ENCODE measurements around the gene NLRP10. TPM values are rescaled to one million over a fixed set of nuclear protein-coding genes. Genes with fewer than 3 reads are reported as not detected.
"Not testable (repeated sequence)": the region's sequence is repeated elsewhere in the genome, so short reads cannot be mapped to it uniquely, and the experiment has no call there.

Gene NLRP10
- total RNA-seq, 1 experiment from 2014 or later = not detected

DNA sequence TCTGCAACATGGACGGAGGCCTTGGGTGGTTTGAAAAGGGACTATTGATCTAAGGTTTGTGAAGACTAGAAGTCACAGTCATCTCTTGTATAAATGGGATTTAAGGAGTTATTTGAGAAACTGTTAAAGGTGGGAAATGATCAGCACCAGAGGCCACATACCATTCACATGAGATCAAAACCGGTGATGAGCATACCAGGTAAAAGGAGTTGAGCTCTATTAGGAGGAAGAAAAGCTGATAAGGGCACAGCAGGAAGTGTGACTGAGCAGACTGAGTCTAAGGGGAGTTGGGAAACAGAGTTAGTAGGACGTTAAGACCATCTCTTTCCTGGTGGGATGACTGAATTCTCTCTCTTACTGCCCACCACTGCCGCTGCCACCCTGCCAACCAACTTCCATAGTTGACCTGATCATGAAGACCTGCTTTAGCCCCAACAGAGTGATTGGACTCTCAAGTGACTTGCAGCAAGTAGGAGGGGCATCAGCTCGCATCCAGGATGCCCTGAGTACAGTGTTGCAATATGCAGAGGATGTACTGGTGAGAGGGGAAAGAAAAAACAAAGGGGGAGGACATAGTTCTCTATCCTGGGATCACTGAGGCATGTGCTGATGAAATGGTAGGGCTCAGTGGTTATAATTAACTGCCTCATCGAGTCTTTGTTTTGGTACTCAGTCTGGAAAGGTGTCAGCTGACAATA is 29.5 kb upstream of the NLRP10 start:
- no peak overlapping the region for H3K27ac ChIP-seq
- no peaks in the 10 kb centered on the region for H3K27me3 ChIP-seq (replicated peaks)
- DNase-seq (ENCODE audit: low read depth in 1 of 2, low spot score in 2 of 2) = no peak
- peaks cover 64% of the 10 kb centered on the region for H3K36me3 ChIP-seq
- H3K4me3 ChIP-seq = no peak overlapping the region
- H3K9me3 ChIP-seq (replicated peaks) = no peaks in the 10 kb centered on the region
- no peaks in the 10 kb centered on the region for H3K4me1 ChIP-seq (replicated peaks)

DNA sequence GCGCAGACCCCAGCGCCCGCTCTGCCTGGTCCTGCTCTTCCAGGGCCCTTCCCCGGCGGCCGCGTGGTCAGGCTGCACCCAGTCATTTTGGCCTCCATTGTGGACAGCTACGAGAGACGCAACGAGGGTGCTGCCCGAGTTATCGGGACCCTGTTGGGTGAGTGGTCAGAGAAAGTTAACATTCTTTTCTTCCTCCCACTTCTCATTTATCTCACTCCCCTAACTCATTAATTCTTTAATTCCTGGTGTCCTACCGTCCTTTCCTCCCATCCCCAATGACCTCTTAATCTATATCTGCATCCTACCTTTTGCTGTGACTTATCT is 22.3 kb upstream of the NLRP10 start:
- Histone ChIP-seq H3K4me1 (replicated peaks) (peaks cover 13% of the 10 kb centered on the region), H3K36me3 (peaks cover 29% of the 10 kb centered on the region), H3K4me3 (peak overlapping the region; percentile 70), H3K27ac (peak overlapping the region; percentile 78)
- H3K9me3 ChIP-seq (replicated peaks); H3K27me3 ChIP-seq (replicated peaks); DNase-seq (ENCODE audit: low read depth in 1 of 2, low spot score in 2 of 2): not testable (repeated sequence)

- Histone ChIP-seq H3K36me3 (peaks cover 26% of the 10 kb centered on the region), H3K4me1 (replicated peaks) (peaks cover 13% of the 10 kb centered on the region), H3K27me3 (replicated peaks) (no peaks in the 10 kb centered on the region), H3K9me3 (replicated peaks) (no peaks in the 10 kb centered on the region), H3K4me3 (peak within 1 kb of the TSS; percentile 70), H3K27ac (peak within 1 kb of the TSS; percentile 78)
- peak; percentile 86 to 90 for DNase-seq (ENCODE audit: low read depth in 1 of 2, low spot score in 2 of 2)
These were observed 21.7 kb upstream of the NLRP10 start, which contains the start of gene EIF3F for GRCh38 chr11:7986768-7987559. Gene EIF3F (plus strand): TSS chr11:7987337. CDS start chr11:7987353, 16 bp downstream.

DNA sequence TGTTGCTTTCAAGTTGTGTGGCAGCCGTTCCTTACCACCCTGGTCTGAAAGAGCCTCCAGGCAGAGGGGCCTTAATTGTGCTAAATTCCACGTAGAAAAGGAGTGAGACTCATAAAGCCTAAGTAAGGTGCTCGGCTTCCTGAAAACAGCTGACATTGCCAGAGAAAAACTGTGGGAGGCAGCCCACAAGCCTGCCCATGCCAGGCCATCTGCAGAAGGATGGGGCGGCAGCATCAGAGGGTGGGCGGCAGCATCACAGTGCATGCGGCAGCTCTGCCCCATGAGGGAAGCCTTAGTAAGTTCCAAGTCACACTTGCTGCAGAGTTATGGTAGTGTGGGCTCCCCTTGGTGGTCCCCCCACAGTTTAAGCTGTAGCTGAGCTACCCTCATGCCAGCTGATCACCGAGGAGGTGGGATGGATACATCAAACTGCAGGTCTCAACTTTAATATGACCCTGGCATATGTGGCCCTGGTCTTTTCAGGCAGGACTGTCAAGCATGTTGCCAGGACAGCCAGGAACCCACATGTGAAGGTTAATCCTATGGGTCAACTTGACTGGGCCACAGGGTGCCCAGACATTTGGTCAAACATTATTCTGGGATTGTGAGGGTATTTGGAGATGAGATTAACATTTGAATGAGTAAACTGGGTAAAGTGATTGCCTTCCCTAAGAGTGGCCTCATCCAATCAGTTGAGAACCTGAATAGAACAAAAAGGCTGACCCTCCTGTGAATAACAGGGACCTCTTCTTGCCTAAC is 18.8 kb upstream of the NLRP10 start:
- Histone ChIP-seq H3K4me1 (replicated peaks) (peaks cover 13% of the 10 kb centered on the region), H3K4me3 (no peak overlapping the region), H3K27ac (no peak overlapping the region), H3K9me3 (replicated peaks) (no peaks in the 10 kb centered on the region), H3K36me3 (peaks cover 13% of the 10 kb centered on the region), H3K27me3 (replicated peaks) (no peaks in the 10 kb centered on the region)
- no peak for DNase-seq (ENCODE audit: low read depth in 1 of 2, low spot score in 2 of 2)

DNA sequence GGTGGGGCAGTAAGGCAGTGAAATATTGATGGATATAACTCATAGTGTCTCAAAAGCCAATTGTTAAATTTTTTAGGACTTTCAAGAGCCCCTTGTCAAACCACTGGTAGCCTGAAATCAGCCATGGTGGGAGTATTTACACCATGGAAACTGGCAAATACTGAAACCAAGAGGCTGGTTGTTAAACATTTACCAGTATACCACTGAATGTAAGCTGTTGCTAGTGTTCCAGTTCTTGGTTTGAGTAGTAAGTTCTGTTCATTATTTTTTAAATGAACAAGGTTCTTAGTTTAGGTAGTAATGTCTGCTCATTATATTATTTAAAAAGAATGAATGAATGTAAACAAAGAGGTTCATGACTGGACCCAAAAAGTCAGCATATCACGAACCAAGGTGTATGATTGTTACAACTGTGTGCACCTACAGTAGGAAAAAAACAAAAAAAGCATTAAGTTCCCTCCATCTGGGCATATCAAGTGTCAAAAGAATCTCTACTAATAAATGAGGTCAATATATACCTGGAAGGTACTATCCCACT is 17.4 kb upstream of the NLRP10 start:
- no peak overlapping the region for H3K4me3 ChIP-seq
- no peaks in the 10 kb centered on the region for H3K9me3 ChIP-seq (replicated peaks)
- H3K36me3 ChIP-seq = peaks cover 5% of the 10 kb centered on the region; the same call in 1 of the 2 replicates
- H3K4me1 ChIP-seq (replicated peaks) = peaks cover 18% of the 10 kb centered on the region
- no peak overlapping the region for H3K27ac ChIP-seq
- H3K27me3 ChIP-seq (replicated peaks) = no peaks in the 10 kb centered on the region
- no peak for DNase-seq (ENCODE audit: low read depth in 1 of 2, low spot score in 2 of 2)

DNA sequence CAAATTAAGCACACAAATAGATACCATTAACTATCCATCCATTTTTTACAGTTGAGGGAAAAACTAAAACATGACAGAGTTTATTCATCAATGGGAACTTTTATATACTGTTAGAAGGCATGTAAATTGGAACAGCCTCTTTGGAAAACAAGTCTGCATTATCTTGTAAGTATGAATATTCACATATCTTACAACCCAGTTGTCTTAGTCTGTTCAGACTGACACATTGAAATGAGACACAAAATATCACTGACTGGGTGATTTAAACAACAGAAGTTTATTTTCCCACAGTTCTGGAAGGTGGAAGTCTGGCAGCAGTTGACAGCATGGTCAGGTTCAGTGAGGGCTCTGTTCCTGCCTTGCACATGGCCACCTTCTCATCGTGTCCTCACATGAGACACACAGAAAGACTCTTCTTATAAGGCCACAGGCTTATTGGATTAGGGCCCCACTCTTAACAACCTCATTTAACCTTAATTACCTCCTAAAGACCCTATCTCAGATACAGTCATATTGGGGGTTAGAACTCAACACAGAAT is 16.4 kb upstream of the NLRP10 start:
- H3K9me3 ChIP-seq (replicated peaks) = no peaks in the 10 kb centered on the region
- H3K4me3 ChIP-seq = no peak overlapping the region
- H3K27me3 ChIP-seq (replicated peaks) = no peaks in the 10 kb centered on the region
- H3K36me3 ChIP-seq = no peaks in the 10 kb centered on the region
- no peak overlapping the region for H3K27ac ChIP-seq
- no peak for DNase-seq (ENCODE audit: low read depth in 1 of 2, low spot score in 2 of 2)
- peaks cover 25% of the 10 kb centered on the region for H3K4me1 ChIP-seq (replicated peaks)

DNA sequence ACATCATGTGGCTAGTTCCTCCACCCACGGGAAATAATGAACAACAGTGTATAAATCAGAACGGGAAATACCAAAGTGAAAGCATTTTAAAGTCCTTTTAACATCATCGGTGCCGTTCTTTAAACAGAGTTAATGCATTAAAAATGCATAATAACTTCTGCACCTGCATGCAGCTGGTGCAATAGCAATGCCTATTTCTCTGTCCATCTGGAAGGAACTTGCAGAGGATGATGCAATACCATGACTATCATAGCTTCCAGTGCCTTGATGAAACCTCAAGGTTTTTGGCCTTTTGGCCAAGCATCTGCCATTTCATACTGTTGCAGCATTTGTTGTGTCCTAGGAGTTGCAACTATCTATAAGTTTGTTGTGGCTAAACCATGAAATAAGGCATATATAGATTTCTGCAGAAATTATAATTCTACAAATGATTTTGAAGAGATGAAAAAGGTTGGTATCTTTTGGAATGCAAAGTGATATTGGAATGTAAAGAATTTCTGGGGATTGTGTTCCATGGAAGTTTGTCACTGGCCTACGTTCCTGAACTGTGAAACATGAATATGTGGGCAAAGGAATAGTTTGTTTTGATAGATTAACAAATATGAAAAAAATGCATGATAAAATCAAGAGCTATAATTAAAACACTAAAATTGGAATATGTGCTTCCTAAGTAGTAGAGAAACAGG is 12.1 kb upstream of the NLRP10 start:
- Histone ChIP-seq H3K27me3 (replicated peaks) (no peaks in the 10 kb centered on the region), H3K9me3 (replicated peaks) (no peaks in the 10 kb centered on the region), H3K36me3 (no peaks in the 10 kb centered on the region), H3K4me1 (replicated peaks) (peaks cover 38% of the 10 kb centered on the region), H3K4me3 (no peak overlapping the region), H3K27ac (peak overlapping the region; percentile 95)
- peak; percentile 40 to 82 for DNase-seq (ENCODE audit: low read depth in 1 of 2, low spot score in 2 of 2)

DNA sequence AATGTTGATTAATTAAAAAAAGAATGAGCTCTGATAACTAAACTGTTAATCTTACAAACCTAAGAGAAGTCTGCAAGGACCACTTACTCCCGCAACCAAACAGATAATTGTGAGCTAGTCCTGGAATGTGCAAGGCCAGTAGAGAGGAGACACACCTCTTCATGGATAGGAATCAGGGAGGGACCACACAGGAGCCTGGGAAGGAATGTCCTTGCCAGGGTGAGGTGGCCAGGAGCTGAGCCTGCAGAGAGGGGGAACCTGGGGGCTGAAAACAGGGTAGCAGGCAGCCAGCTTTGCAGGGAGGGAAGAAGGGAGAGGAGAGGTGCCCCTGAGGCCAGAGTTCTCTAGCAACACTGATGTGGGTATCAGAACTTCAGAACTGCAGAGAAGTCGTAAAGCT is 9.4 kb upstream of the NLRP10 start:
- no peaks in the 10 kb centered on the region for H3K36me3 ChIP-seq
- H3K9me3 ChIP-seq (replicated peaks) = no peaks in the 10 kb centered on the region
- H3K4me1 ChIP-seq (replicated peaks) = peaks cover 38% of the 10 kb centered on the region
- H3K4me3 ChIP-seq = no peak overlapping the region
- H3K27me3 ChIP-seq (replicated peaks) = no peaks in the 10 kb centered on the region
- peak overlapping the region; percentile 78 for H3K27ac ChIP-seq
- DNase-seq (ENCODE audit: low read depth in 1 of 2, low spot score in 2 of 2) = peak; percentile 54 to 67

- DNase-seq (ENCODE audit: low read depth in 1 of 2, low spot score in 2 of 2) = no peak
- H3K4me1 ChIP-seq (replicated peaks) = peaks cover 29% of the 10 kb centered on the region
- no peak overlapping the region for H3K4me3 ChIP-seq
- H3K36me3 ChIP-seq = no peaks in the 10 kb centered on the region
- no peaks in the 10 kb centered on the region for H3K9me3 ChIP-seq (replicated peaks)
- no peak overlapping the region for H3K27ac ChIP-seq
- H3K27me3 ChIP-seq (replicated peaks) = no peaks in the 10 kb centered on the region
These were observed 7.8 kb upstream of the NLRP10 start for GRCh38 chr11:7973011-7973410.

DNA sequence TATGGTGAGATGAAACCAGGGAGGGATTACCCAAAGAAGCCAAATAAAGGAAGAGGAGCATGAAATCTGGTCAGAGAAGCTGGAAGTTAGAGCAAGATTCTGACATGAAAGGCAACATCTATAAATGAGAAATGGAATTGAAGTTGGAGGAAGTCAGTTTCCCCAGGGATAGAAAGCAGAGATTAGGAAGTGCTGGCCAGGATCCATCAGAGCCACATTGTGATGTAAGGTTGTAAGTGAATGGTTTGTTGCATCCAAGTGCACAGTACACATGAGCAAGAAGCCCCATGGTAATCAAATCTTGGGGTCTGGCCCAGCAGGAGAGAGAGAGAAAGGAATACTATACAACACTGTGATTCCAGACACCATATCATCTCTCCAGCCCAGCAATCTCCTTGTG is 6.6 kb upstream of the NLRP10 start:
- Histone ChIP-seq H3K36me3 (no peaks in the 10 kb centered on the region), H3K27me3 (replicated peaks) (no peaks in the 10 kb centered on the region), H3K4me3 (no peak overlapping the region), H3K27ac (no peak overlapping the region), H3K4me1 (replicated peaks) (peaks cover 19% of the 10 kb centered on the region), H3K9me3 (replicated peaks) (no peaks in the 10 kb centered on the region)
- no peak for DNase-seq (ENCODE audit: low read depth in 1 of 2, low spot score in 2 of 2)

- H3K27ac ChIP-seq = no peak overlapping the region
- no peaks in the 10 kb centered on the region for H3K9me3 ChIP-seq (replicated peaks)
- H3K36me3 ChIP-seq = no peaks in the 10 kb centered on the region
- H3K4me3 ChIP-seq = no peak overlapping the region
- no peak for DNase-seq (ENCODE audit: low read depth in 1 of 2, low spot score in 2 of 2)
- H3K4me1 ChIP-seq (replicated peaks) = peaks cover 5% of the 10 kb centered on the region
- H3K27me3 ChIP-seq (replicated peaks) = no peaks in the 10 kb centered on the region
These were observed 4.8 kb upstream of the NLRP10 start for GRCh38 chr11:7969756-7970646.

- no peaks in the 10 kb centered on the region for H3K36me3 ChIP-seq
- no peak overlapping the region for H3K27ac ChIP-seq
- H3K4me3 ChIP-seq = no peak overlapping the region
- no peaks in the 10 kb centered on the region for H3K9me3 ChIP-seq (replicated peaks)
- no peaks in the 10 kb centered on the region for H3K4me1 ChIP-seq (replicated peaks)
- no peaks in the 10 kb centered on the region for H3K27me3 ChIP-seq (replicated peaks)
- DNase-seq (ENCODE audit: low read depth in 1 of 2, low spot score in 2 of 2) = no peak
These were observed 3.4 kb upstream of the NLRP10 start for GRCh38 chr11:7968686-7969085.

All from SJSA1 (cell line).